T1000 (cell line): ENCODE measurements around the gene SIAH3.

Experiments
- DNase-seq: peaks from one replicate; lab custom pipeline; 2025; ENCODE audit warnings: mixed read lengths; lab: John Stamatoyannopoulos, UW

Gene SIAH3

GRCh38 chr13:45820106-45820838 lies 31.3 kb downstream of the SIAH3 start:
- no peak for DNase-seq

- no peak for DNase-seq
Measured at GRCh38 chr13:45817833-45818232, 33.7 kb downstream of the SIAH3 start.

- no peak for DNase-seq
Measured at GRCh38 chr13:45816427-45816826, 35.1 kb downstream of the SIAH3 start.

- DNase-seq, result no peak
Measured at GRCh38 chr13:45812695-45813372, 38.7 kb downstream of the SIAH3 start.

- DNase-seq, result no peak
Measured at GRCh38 chr13:45811891-45812694, 39.5 kb downstream of the SIAH3 start.

GRCh38 chr13:45809801-45810394 lies 41.7 kb downstream of the SIAH3 start:
- DNase-seq, result no peak

- DNase-seq, result no peak
Measured at GRCh38 chr13:45808925-45809324, 42.6 kb downstream of the SIAH3 start.

GRCh38 chr13:45807520-45808099 lies 43.9 kb downstream of the SIAH3 start:
- no peak for DNase-seq

- no peak for DNase-seq
Measured at GRCh38 chr13:45800485-45800884, 51.1 kb downstream of the SIAH3 start.

GRCh38 chr13:45799451-45799850 lies 52.1 kb downstream of the SIAH3 start:
- no peak for DNase-seq

- DNase-seq, result no peak
Measured at GRCh38 chr13:45798851-45799250, 52.7 kb downstream of the SIAH3 start.

GRCh38 chr13:45796426-45797235 lies 54.9 kb downstream of the SIAH3 start:
- no peak for DNase-seq

GRCh38 chr13:45792827-45793303 lies 58.7 kb downstream of the SIAH3 start:
- no peak for DNase-seq

GRCh38 chr13:45788011-45788410 lies 63.5 kb downstream of the SIAH3 start:
- no peak for DNase-seq

- no peak for DNase-seq
Measured at GRCh38 chr13:45787346-45787745, 64.2 kb downstream of the SIAH3 start.

GRCh38 chr13:45786293-45786920 lies 65.1 kb downstream of the SIAH3 start:
- no peak for DNase-seq

- DNase-seq, result no peak
Measured at GRCh38 chr13:45784755-45785675, 66.5 kb downstream of the SIAH3 start.

- no peak for DNase-seq
Measured at GRCh38 chr13:45783346-45784043, 68.1 kb downstream of the SIAH3 start.
